ENCODE results near the gene DGKI. TPM values are rescaled to one million over a fixed set of nuclear protein-coding genes. Genes with fewer than 3 reads are reported as not detected.

Gene DGKI
- total and polyA plus RNA-seq, 4 donors: 0.01 to 0.37 (median 0.31) TPM

DNA sequence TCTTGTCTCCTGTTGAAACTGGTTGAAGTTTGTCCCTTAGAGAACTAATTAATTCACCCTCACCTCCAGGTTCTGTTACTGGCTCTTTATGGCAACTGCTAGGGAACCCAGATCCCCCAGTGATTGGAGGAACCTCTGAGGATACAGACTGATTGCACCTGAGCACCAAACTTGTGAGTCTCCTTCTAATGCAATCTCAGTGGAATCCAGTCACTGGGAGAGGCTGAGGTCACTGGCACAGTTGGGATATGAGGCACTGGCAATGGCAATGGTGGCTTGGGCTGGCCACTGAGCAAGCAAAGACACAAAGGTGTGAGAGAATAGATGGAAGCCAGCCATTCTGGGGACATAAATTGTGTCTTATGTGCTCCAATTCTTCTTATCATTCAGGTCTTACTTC lies 5.3 kb upstream of the DGKI start:
- no peak for TF ChIP-seq FOXA2 (IDR thresholded peaks at IDR 0.05)
- no peak for TF ChIP-seq GABPA (IDR thresholded peaks at IDR 0.05 in 1 of 2, conservative IDR thresholded peaks at IDR 0.05 in 1 of 2)
- no peak for TF ChIP-seq RAD21 (IDR thresholded peaks at IDR 0.05)
- TF ChIP-seq, protein P1, sequence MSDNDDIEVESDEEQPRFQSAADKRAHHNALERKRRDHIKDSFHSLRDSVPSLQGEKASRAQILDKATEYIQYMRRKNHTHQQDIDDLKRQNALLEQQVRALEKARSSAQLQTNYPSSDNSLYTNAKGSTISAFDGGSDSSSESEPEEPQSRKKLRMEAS (IDR thresholded peaks at IDR 0.05): no peak
- no peak for TF ChIP-seq JUND (IDR thresholded peaks at IDR 0.05)
- TF ChIP-seq TAF1 (conservative IDR thresholded peaks at IDR 0.05): no peak
- TF ChIP-seq EGR1 (IDR thresholded peaks at IDR 0.05; ENCODE audit: low read depth in 2 of 2): no peak
- no peak for TF ChIP-seq HNF4A (conservative IDR thresholded peaks at IDR 0.05)
- TF ChIP-seq SP1 (IDR thresholded peaks at IDR 0.05): no peak
- TF ChIP-seq HNF4G (IDR thresholded peaks at IDR 0.05): no peak
- TF ChIP-seq, protein P2, sequence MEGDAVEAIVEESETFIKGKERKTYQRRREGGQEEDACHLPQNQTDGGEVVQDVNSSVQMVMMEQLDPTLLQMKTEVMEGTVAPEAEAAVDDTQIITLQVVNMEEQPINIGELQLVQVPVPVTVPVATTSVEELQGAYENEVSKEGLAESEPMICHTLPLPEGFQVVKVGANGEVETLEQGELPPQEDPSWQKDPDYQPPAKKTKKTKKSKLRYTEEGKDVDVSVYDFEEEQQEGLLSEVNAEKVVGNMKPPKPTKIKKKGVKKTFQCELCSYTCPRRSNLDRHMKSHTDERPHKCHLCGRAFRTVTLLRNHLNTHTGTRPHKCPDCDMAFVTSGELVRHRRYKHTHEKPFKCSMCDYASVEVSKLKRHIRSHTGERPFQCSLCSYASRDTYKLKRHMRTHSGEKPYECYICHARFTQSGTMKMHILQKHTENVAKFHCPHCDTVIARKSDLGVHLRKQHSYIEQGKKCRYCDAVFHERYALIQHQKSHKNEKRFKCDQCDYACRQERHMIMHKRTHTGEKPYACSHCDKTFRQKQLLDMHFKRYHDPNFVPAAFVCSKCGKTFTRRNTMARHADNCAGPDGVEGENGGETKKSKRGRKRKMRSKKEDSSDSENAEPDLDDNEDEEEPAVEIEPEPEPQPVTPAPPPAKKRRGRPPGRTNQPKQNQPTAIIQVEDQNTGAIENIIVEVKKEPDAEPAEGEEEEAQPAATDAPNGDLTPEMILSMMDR (IDR thresholded peaks at IDR 0.05; ENCODE audit: low read depth, low read length, missing input control): no peak
- TF ChIP-seq RXRA (IDR thresholded peaks at IDR 0.05): no peak
- TF ChIP-seq, protein P3, sequence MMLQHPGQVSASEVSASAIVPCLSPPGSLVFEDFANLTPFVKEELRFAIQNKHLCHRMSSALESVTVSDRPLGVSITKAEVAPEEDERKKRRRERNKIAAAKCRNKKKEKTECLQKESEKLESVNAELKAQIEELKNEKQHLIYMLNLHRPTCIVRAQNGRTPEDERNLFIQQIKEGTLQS (IDR thresholded peaks at IDR 0.05): no peak
- TF ChIP-seq NR2F2 (IDR thresholded peaks at IDR 0.05): no peak
- TF ChIP-seq FOXA1 (IDR thresholded peaks at IDR 0.05): no peak
- TF ChIP-seq, protein P4, sequence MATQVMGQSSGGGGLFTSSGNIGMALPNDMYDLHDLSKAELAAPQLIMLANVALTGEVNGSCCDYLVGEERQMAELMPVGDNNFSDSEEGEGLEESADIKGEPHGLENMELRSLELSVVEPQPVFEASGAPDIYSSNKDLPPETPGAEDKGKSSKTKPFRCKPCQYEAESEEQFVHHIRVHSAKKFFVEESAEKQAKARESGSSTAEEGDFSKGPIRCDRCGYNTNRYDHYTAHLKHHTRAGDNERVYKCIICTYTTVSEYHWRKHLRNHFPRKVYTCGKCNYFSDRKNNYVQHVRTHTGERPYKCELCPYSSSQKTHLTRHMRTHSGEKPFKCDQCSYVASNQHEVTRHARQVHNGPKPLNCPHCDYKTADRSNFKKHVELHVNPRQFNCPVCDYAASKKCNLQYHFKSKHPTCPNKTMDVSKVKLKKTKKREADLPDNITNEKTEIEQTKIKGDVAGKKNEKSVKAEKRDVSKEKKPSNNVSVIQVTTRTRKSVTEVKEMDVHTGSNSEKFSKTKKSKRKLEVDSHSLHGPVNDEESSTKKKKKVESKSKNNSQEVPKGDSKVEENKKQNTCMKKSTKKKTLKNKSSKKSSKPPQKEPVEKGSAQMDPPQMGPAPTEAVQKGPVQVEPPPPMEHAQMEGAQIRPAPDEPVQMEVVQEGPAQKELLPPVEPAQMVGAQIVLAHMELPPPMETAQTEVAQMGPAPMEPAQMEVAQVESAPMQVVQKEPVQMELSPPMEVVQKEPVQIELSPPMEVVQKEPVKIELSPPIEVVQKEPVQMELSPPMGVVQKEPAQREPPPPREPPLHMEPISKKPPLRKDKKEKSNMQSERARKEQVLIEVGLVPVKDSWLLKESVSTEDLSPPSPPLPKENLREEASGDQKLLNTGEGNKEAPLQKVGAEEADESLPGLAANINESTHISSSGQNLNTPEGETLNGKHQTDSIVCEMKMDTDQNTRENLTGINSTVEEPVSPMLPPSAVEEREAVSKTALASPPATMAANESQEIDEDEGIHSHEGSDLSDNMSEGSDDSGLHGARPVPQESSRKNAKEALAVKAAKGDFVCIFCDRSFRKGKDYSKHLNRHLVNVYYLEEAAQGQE (IDR thresholded peaks at IDR 0.05): no peak
- TF ChIP-seq, protein P5, sequence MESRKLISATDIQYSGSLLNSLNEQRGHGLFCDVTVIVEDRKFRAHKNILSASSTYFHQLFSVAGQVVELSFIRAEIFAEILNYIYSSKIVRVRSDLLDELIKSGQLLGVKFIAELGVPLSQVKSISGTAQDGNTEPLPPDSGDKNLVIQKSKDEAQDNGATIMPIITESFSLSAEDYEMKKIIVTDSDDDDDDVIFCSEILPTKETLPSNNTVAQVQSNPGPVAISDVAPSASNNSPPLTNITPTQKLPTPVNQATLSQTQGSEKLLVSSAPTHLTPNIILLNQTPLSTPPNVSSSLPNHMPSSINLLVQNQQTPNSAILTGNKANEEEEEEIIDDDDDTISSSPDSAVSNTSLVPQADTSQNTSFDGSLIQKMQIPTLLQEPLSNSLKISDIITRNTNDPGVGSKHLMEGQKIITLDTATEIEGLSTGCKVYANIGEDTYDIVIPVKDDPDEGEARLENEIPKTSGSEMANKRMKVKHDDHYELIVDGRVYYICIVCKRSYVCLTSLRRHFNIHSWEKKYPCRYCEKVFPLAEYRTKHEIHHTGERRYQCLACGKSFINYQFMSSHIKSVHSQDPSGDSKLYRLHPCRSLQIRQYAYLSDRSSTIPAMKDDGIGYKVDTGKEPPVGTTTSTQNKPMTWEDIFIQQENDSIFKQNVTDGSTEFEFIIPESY (IDR thresholded peaks at IDR 0.05): no peak
- TF ChIP-seq YY1 (IDR thresholded peaks at IDR 0.05): no peak
- DNase-seq (ENCODE audit: low spot score): no peak
- Histone ChIP-seq H3K9me3 (ENCODE audit: control insufficient read depth in 4 of 4, low read length in 3 of 4) (no peaks in the 10 kb centered on the region), H3K36me3 (ENCODE audit: control insufficient read depth in 4 of 4, insufficient read depth in 3 of 4, low read depth in 1 of 4, low read length in 3 of 4) (peaks cover 0 to 2% (median 0%) of the 10 kb centered on the region in 4 donors), H3K27me3 (ENCODE audit: control insufficient read depth in 4 of 4, insufficient read depth in 4 of 4, low read length in 3 of 4) (peaks cover 0 to 3% (median 0%) of the 10 kb centered on the region in 4 donors), H3K27ac (ENCODE audit: low read depth in 1 of 2, low read length in 2 of 2) (no peak overlapping the region), H3K4me1 (ENCODE audit: control insufficient read depth in 4 of 4, insufficient read depth in 4 of 4, low read length in 3 of 4) (peaks cover under 1 to 4% (median 3%) of the 10 kb centered on the region in 4 donors), H3K9ac (ENCODE audit: low read depth in 1 of 2, low read length in 2 of 2) (no peak overlapping the region), H3K4me3 (ENCODE audit: low read depth in 1 of 3, low read length in 3 of 3) (no peak overlapping the region)
